H9 (cell line): ENCODE data around the gene COASY. TPM values are rescaled to one million over a fixed set of nuclear protein-coding genes. Genes with fewer than 3 reads are reported as not detected.

Source experiments
- DNase-seq: peaks from one replicate; pipeline ENCODE4 v3.0.0-alpha.2; 2017
- H2AFZ ChIP-seq: one replicate; pipeline ENCODE4 v1.6.1; 2013; ENCODE audit warnings: mild to moderate bottlenecking, low read length, control low read depth, moderate library complexity
- H2AK5ac ChIP-seq: 2 replicates; pipeline ENCODE4 v1.6.1; 2013; ENCODE audit warnings: low read length, control low read depth, mixed read lengths; ENCODE audit not compliant: insufficient read length
- H2BK120ac ChIP-seq: one replicate; pipeline ENCODE4 v1.6.1; 2013; ENCODE audit warnings: low read depth, mild to moderate bottlenecking, low read length, control low read depth, inconsistent platforms; ENCODE audit not compliant: poor library complexity, severe bottlenecking
- H2BK12ac ChIP-seq: 2 replicates; pipeline ENCODE4 v1.6.1; 2013; ENCODE audit warnings: low read length, control low read depth, mixed read lengths, low read depth; ENCODE audit not compliant: insufficient read length
- H2BK15ac ChIP-seq: 2 replicates; pipeline ENCODE4 v1.6.1; 2013; ENCODE audit warnings: low read depth, low read length, control low read depth
- H2BK20ac ChIP-seq: one replicate; pipeline ENCODE4 v1.6.1; 2013; ENCODE audit warnings: low read depth, mild to moderate bottlenecking, low read length, control low read depth, inconsistent platforms; ENCODE audit not compliant: poor library complexity, severe bottlenecking
- H2BK5ac ChIP-seq: 2 replicates; pipeline ENCODE4 v1.6.1; 2013; ENCODE audit warnings: low read length, control low read depth, mixed read lengths; ENCODE audit not compliant: insufficient read length
- H3K14ac ChIP-seq: 2 replicates; pipeline ENCODE4 v1.6.1; 2013; ENCODE audit warnings: low read length, control low read depth; ENCODE audit not compliant: insufficient read depth
- H3K18ac ChIP-seq: 2 replicates; pipeline ENCODE4 v1.6.1; 2013; ENCODE audit warnings: low read depth, mild to moderate bottlenecking, mixed read lengths, low read length, control low read depth; ENCODE audit not compliant: insufficient read length
- H3K23ac ChIP-seq: 2 replicates; pipeline ENCODE4 v1.6.1; 2013; ENCODE audit warnings: low read length, control low read depth, mixed read lengths, low read depth; ENCODE audit not compliant: insufficient read length
- H3K23me2 ChIP-seq: 2 replicates; pipeline ENCODE4 v1.6.1; 2013; ENCODE audit warnings: low read depth, mild to moderate bottlenecking, mixed read lengths, low read length, control low read depth; ENCODE audit not compliant: insufficient read length, poor library complexity, severe bottlenecking
- H3K27ac ChIP-seq: 2 replicates; pipeline ENCODE4 v1.5.1; 2013; ENCODE audit warnings: low read length, control low read depth, mixed read lengths, low read depth; ENCODE audit not compliant: insufficient read length
- H3K27me3 ChIP-seq: 2 replicates; pipeline ENCODE4 v1.6.1; 2013; ENCODE audit warnings: low read length, control low read depth, inconsistent platforms; ENCODE audit not compliant: insufficient read depth
- H3K4ac ChIP-seq: 2 replicates; pipeline ENCODE4 v1.6.1; 2013; ENCODE audit warnings: low read depth, mild to moderate bottlenecking, control low read depth, inconsistent platforms, low read length, moderate library complexity
- H3K4me1 ChIP-seq: 2 replicates; pipeline ENCODE4 v1.6.1; 2013; ENCODE audit warnings: low read length, control low read depth, inconsistent platforms; ENCODE audit not compliant: insufficient read depth
- H3K4me2 ChIP-seq: 2 replicates; pipeline ENCODE4 v1.6.1; 2013; ENCODE audit warnings: low read length, control low read depth, mixed read lengths; ENCODE audit not compliant: insufficient read length, insufficient read depth
- H3K56ac ChIP-seq: 2 replicates; pipeline ENCODE4 v1.6.1; 2013; ENCODE audit warnings: low read depth, mild to moderate bottlenecking, mixed read lengths, low read length, control low read depth; ENCODE audit not compliant: insufficient read length
- H3K79me1 ChIP-seq: 2 replicates; pipeline ENCODE4 v1.6.1; 2013; ENCODE audit warnings: low read depth, mild to moderate bottlenecking, moderate library complexity, low read length, control low read depth, inconsistent platforms; ENCODE audit not compliant: insufficient read depth, poor library complexity, severe bottlenecking
- H3K79me2 ChIP-seq: 2 replicates; pipeline ENCODE4 v1.6.1; 2013; ENCODE audit warnings: low read length, control low read depth, inconsistent platforms; ENCODE audit not compliant: insufficient read depth
- H3K9ac ChIP-seq: 2 replicates; pipeline ENCODE4 v1.6.1; 2013; ENCODE audit warnings: low read length, control low read depth, mixed read lengths; ENCODE audit not compliant: insufficient read length; ENCODE audit errors: extremely low read depth
- H3K9me3 ChIP-seq: one replicate; pipeline ENCODE4 v1.6.1; 2013; ENCODE audit warnings: low read depth, low read length, inconsistent platforms; ENCODE audit not compliant: control insufficient read depth
- H3T11ph ChIP-seq: one replicate; pipeline ENCODE4 v1.6.1; 2013; ENCODE audit warnings: mild to moderate bottlenecking, low read length, control low read depth, inconsistent platforms
- H4K20me1 ChIP-seq: one replicate; pipeline ENCODE4 v1.6.1; 2013; ENCODE audit not compliant: control insufficient read depth, insufficient read length, insufficient read depth
- H4K5ac ChIP-seq: 2 replicates; pipeline ENCODE4 v1.6.1; 2013; ENCODE audit warnings: low read depth, mild to moderate bottlenecking, mixed read lengths, low read length, control low read depth; ENCODE audit not compliant: insufficient read length
- H4K8ac ChIP-seq: replicated peaks from 2 replicates; pipeline ENCODE4 v1.6.1; 2013; ENCODE audit warnings: low read length, control low read depth, mixed read lengths, low read depth; ENCODE audit not compliant: insufficient read length
- H4K91ac ChIP-seq: 2 replicates; pipeline ENCODE4 v1.6.1; 2013; ENCODE audit warnings: low read depth, mild to moderate bottlenecking, moderate library complexity, mixed read lengths, low read length, control low read depth; ENCODE audit not compliant: insufficient read length
- H3K27ac Mint-ChIP-seq, 3 experiments: 2 replicates in 2 of 3; 3 replicates in 1 of 3; pipeline ENCODE4 v1.8.0; 2020 to 2021; ENCODE audit warnings: mixed read lengths in 3 of 3, mild to moderate bottlenecking in 1 of 3, moderate library complexity in 1 of 3
- H3K27me3 Mint-ChIP-seq: 2 replicates; pipeline ENCODE4 v1.8.0; 2021; ENCODE audit warnings: low read depth, mild to moderate bottlenecking, moderate library complexity, mixed read lengths
- H3K36me3 Mint-ChIP-seq, 3 experiments: 2 replicates in 2 of 3; 3 replicates in 1 of 3; pipeline ENCODE4 v1.8.0; 2020 to 2021; ENCODE audit warnings: low read depth in 3 of 3, mixed read lengths in 3 of 3; ENCODE audit not compliant: insufficient read depth in 1 of 3
- H3K4me1 Mint-ChIP-seq, 2 experiments: 2 replicates each; pipeline ENCODE4 v1.8.0; 2020; ENCODE audit warnings: mixed read lengths in 2 of 2
- H3K4me3 Mint-ChIP-seq, 2 experiments: 2 replicates in 1 of 2; 3 replicates in 1 of 2; pipeline ENCODE4 v1.8.0; 2020 to 2021; ENCODE audit warnings: mild to moderate bottlenecking in 2 of 2, mixed read lengths in 2 of 2, moderate library complexity in 1 of 2
- H3K9me3 Mint-ChIP-seq, 2 experiments: 2 replicates in 1 of 2; 3 replicates in 1 of 2; pipeline ENCODE4 v1.8.0; 2020; ENCODE audit warnings: mild to moderate bottlenecking in 2 of 2, mixed read lengths in 2 of 2, moderate library complexity in 1 of 2
- WGBS: extraction: QIAGEN DNeasy Blood & Tissue Kit; methylation state at CpG from one replicate; pipeline ENCODE4 v1.1.7; 2013; ENCODE audit warnings: missing lambda C conversion rate, low lambda C conversion rate, mixed read lengths; ENCODE audit not compliant: insufficient read length; ENCODE audit errors: extremely low coverage; 5-methylcytosine and 5-hydroxymethylcytosine counted together
- total RNA-seq: library from RNA; stranded (reverse); gene quantifications from 2 replicates; pipeline ENCODE4 v1.2.1, GENCODE V29; 2021
- TF ChIP-seq, protein P1 (sequence below): fragments of 200-600 bp; sonication (generic); conservative IDR thresholded peaks from 3 replicates; pipeline ENCODE4 v1.8.0; 2021; ENCODE audit warnings: antibody characterized with exemption, mild to moderate bottlenecking

COASY gene
- total RNA-seq, 1 experiment from 2014 or later, result 84.1 TPM

DNA sequence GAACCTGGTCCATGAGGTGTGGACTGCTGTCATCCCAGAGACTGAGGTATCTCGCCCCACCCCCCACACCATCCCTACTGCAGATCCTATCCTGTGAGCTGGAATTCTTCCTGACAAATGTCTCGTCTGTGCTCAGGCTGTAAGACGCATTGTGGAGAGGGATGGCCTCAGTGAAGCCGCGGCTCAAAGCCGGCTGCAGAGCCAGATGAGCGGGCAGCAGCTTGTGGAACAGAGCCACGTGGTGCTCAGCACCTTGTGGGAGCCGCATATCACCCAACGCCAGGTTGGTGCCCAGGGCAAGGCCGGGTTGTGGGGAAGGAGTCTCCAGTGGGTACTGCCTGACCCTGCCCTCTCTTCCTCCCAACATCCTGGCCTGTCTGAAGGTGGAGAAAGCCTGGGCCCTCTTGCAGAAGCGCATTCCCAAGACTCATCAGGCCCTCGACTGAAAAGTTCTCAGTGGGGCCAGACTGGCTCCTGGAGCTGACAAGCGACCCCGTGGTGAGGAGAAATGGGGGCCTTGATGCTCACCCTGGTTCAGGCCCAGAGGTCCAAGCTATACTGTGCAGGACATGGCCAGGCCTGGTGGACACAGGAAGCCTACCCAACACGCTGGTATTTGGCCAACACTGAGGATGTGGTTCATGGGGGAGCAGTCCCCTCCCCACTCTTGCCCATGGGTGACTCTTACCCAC lies 3.7 kb downstream of the COASY start:
- no peak for DNase-seq
- no peak overlapping the region for H3K4ac ChIP-seq
- no peak overlapping the region for H3K14ac ChIP-seq
- no peak overlapping the region for H4K8ac ChIP-seq
- no peaks in the 10 kb centered on the region for H3K9me3 Mint-ChIP-seq
- H3K27me3 ChIP-seq, result no peaks in the 10 kb centered on the region
- no peak overlapping the region for H2BK20ac ChIP-seq
- H2BK15ac ChIP-seq, result no peak overlapping the region
- H3K27ac ChIP-seq, result no peak overlapping the region
- no peak overlapping the region for H4K91ac ChIP-seq
- no peak overlapping the region for H2BK5ac ChIP-seq
- WGBS, result no CpG with 5 or more reads among the region's 16 CpGs
- TF ChIP-seq, protein P1, sequence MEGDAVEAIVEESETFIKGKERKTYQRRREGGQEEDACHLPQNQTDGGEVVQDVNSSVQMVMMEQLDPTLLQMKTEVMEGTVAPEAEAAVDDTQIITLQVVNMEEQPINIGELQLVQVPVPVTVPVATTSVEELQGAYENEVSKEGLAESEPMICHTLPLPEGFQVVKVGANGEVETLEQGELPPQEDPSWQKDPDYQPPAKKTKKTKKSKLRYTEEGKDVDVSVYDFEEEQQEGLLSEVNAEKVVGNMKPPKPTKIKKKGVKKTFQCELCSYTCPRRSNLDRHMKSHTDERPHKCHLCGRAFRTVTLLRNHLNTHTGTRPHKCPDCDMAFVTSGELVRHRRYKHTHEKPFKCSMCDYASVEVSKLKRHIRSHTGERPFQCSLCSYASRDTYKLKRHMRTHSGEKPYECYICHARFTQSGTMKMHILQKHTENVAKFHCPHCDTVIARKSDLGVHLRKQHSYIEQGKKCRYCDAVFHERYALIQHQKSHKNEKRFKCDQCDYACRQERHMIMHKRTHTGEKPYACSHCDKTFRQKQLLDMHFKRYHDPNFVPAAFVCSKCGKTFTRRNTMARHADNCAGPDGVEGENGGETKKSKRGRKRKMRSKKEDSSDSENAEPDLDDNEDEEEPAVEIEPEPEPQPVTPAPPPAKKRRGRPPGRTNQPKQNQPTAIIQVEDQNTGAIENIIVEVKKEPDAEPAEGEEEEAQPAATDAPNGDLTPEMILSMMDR, result no peak
- H2AK5ac ChIP-seq, result no peak overlapping the region
- H2BK120ac ChIP-seq, result no peak overlapping the region
- H3K27ac Mint-ChIP-seq, result peak overlapping the region in 1 of 3 experiments; percentile 80; a peak in 1 of 7 replicates
- H3K9ac ChIP-seq, result no peak overlapping the region
- H3K56ac ChIP-seq, result no peak overlapping the region
- no peak overlapping the region for H2AFZ ChIP-seq
- H3K4me1 Mint-ChIP-seq, result peaks cover 17 to 25% of the 10 kb centered on the region in 2 experiments
- H3K23ac ChIP-seq, result no peak overlapping the region
- H3K23me2 ChIP-seq, result peaks cover 16% of the 10 kb centered on the region
- no peak overlapping the region for H3T11ph ChIP-seq
- no peak overlapping the region for H3K18ac ChIP-seq
- no peak overlapping the region for H2BK12ac ChIP-seq
- H3K9me3 ChIP-seq, result no peaks in the 10 kb centered on the region
- H4K20me1 ChIP-seq, result no peaks in the 10 kb centered on the region
- peaks cover 2% of the 10 kb centered on the region; the same call in 1 of the 2 replicates for H3K4me1 ChIP-seq
- H3K36me3 Mint-ChIP-seq, result peaks cover 17 to 55% (median 45%) of the 10 kb centered on the region in 3 experiments
- H3K79me1 ChIP-seq, result peaks cover 4% of the 10 kb centered on the region
- peak overlapping the region; percentile 96 to 97; a peak in 3 of 5 replicates for H3K4me3 Mint-ChIP-seq
- H3K79me2 ChIP-seq, result peaks cover 7% of the 10 kb centered on the region; the same call in 1 of the 2 replicates
- H3K27me3 Mint-ChIP-seq, result no peaks in the 10 kb centered on the region
- H3K4me2 ChIP-seq, result no peak overlapping the region
- no peak overlapping the region for H4K5ac ChIP-seq
